GM23248 (cell line): ENCODE data around the gene TMEM266. TPM values are rescaled to one million over a fixed set of nuclear protein-coding genes. Genes with fewer than 3 reads are reported as not detected.

Experiments
- DNase-seq: peaks from one replicate; pipeline ENCODE4 v3.0.0-alpha.2; 2015
- H2AFZ ChIP-seq: fragments of 200-600 bp; sonication (generic); 2 replicates; pipeline ENCODE4 v1.6.1; 2016; ENCODE audit warnings: antibody characterized with exemption
- H3F3A ChIP-seq: fragments of 200-600 bp; sonication (generic); 2 replicates; pipeline ENCODE4 v1.6.1; 2016; ENCODE audit warnings: mild to moderate bottlenecking, antibody characterized with exemption, mixed run types; ENCODE audit not compliant: insufficient read depth
- H3K27ac ChIP-seq: fragments of 200-600 bp; sonication (generic); 2 replicates; pipeline ENCODE4 v1.5.1; 2016; ENCODE audit warnings: mild to moderate bottlenecking
- H3K27me3 ChIP-seq: fragments of 200-600 bp; sonication (generic); replicated peaks from 2 replicates; pipeline ENCODE4 v1.6.1; 2016; ENCODE audit warnings: mild to moderate bottlenecking; ENCODE audit not compliant: insufficient read depth
- H3K36me3 ChIP-seq: fragments of 200-600 bp; sonication (generic); 2 replicates; pipeline ENCODE4 v1.6.1; 2016; ENCODE audit warnings: low read depth, mild to moderate bottlenecking
- H3K4me1 ChIP-seq: fragments of 200-600 bp; sonication (generic); 2 replicates; pipeline ENCODE4 v1.6.1; 2016; ENCODE audit warnings: mild to moderate bottlenecking; ENCODE audit not compliant: insufficient read depth
- H3K4me2 ChIP-seq: fragments of 200-600 bp; sonication (generic); one replicate; pipeline ENCODE4 v1.6.1; 2016; ENCODE audit warnings: mild to moderate bottlenecking; ENCODE audit not compliant: unreplicated experiment
- H3K4me3 ChIP-seq: fragments of 200-600 bp; sonication (generic); 2 replicates; pipeline ENCODE4 v1.5.1; 2016; ENCODE audit warnings: mild to moderate bottlenecking
- H3K79me2 ChIP-seq: fragments of 200-600 bp; sonication (generic); 2 replicates; pipeline ENCODE4 v1.6.1; 2016; ENCODE audit warnings: mild to moderate bottlenecking; ENCODE audit not compliant: insufficient read depth
- H3K9ac ChIP-seq: fragments of 200-600 bp; sonication (generic); 2 replicates; pipeline ENCODE4 v1.6.1; 2016; ENCODE audit warnings: mild to moderate bottlenecking
- H3K9me2 ChIP-seq: fragments of 200-600 bp; sonication (generic); 2 replicates; pipeline ENCODE4 v1.6.1; 2016; ENCODE audit warnings: mixed run types, mild to moderate bottlenecking, moderate library complexity; ENCODE audit not compliant: insufficient read depth
- H3K9me3 ChIP-seq: fragments of 200-600 bp; sonication (generic); one replicate; pipeline ENCODE4 v1.6.1; 2017; ENCODE audit warnings: low read depth
- H4K20me1 ChIP-seq: fragments of 200-600 bp; sonication (generic); 2 replicates; pipeline ENCODE4 v1.6.0; 2016; ENCODE audit not compliant: insufficient read depth
- EZH2 ChIP-seq: fragments of 200-600 bp; sonication (generic); IDR thresholded peaks from 2 replicates; pipeline ENCODE4 v1.6.1; 2018; ENCODE audit warnings: antibody characterized with exemption, mild to moderate bottlenecking; ENCODE audit not compliant: insufficient read depth, poor library complexity, severe bottlenecking
- EZH2phosphoT487 ChIP-seq: fragments of 200-600 bp; sonication (generic); IDR thresholded peaks from 2 replicates; pipeline ENCODE4 v1.6.1; 2018; ENCODE audit warnings: antibody characterized with exemption, moderate library complexity, mild to moderate bottlenecking, low read depth; ENCODE audit not compliant: insufficient read depth
- WGBS, 2 experiments: methylation state at CpG; one replicate each; pipeline ENCODE4 v1.1.6; 2015 to 2017; ENCODE audit warnings: low lambda C conversion rate in 2 of 2, low coverage in 1 of 2; ENCODE audit errors: missing lambda C conversion rate in 2 of 2; 5-methylcytosine and 5-hydroxymethylcytosine counted together
- in situ Hi-C: fragments of 300-500 bp; cut with MboI; formaldehyde crosslinking; loops from 2 replicates; pipeline ENCODE4 v1.15.0; 2020
- polyA plus RNA-seq: library from polyadenylated mRNA; unstranded; fragments of >200 nt; fragmentation: Nextera tagmentation; extraction: Ambion mirVana; gene quantifications from 2 replicates; pipeline ENCODE4 v1.2.1, GENCODE V29; 2016
- total RNA-seq: library from RNA; depleted of rRNA; stranded (reverse); fragments of >200 nt; shearing (Covaris generic); gene quantifications from 2 replicates; pipeline ENCODE4 v1.2.3, GENCODE V29; 2014

Gene TMEM266
- total and polyA plus RNA-seq, 2 experiments from 2014 or later: not detected

DNA sequence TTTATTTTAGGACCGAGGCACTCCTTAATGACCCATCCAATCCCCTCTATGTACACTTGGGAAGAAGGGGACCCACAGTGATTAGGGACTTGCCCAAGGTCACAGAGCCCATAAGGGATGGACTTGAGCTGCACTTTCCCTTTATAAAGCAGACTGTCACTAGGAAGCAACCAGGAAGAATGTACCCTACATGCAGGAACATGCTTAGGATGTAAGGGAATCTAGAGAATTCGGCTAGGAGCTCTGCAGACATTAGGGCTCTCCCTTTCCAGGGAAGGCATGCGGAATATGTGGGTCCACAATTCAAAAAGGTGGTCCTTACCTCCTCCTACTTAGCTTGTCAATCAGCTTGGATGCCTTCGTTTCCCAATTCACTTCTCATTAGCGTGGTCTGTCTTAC is 78.7 kb downstream of the TMEM266 start:
- no peak for DNase-seq
- Histone ChIP-seq H3K27ac (no peak overlapping the region), H3K4me1 (no peaks in the 10 kb centered on the region), H3K9me2 (no peaks in the 10 kb centered on the region), H3K4me3 (no peak overlapping the region), H3K36me3 (no peaks in the 10 kb centered on the region), H4K20me1 (no peaks in the 10 kb centered on the region), H3K9me3 (no peaks in the 10 kb centered on the region), H3K9ac (no peak overlapping the region), H3K79me2 (no peaks in the 10 kb centered on the region), H3K27me3 (peaks cover 18% of the 10 kb centered on the region), H2AFZ (no peak overlapping the region), H3F3A (no peaks in the 10 kb centered on the region), H3K4me2 (no peak overlapping the region)
- WGBS, 2 experiments: 53 to 59% methylated on average over 5 of the region's 5 CpGs
- TF ChIP-seq EZH2 (no peak), EZH2phosphoT487 (no peak)
- in situ Hi-C loops: loop anchor here (25.0 kb wide), 1 partner anchor 326 kb away; no protein-coding TSS in a partner anchor

- peaks cover 29% of the 10 kb centered on the region for H3K27me3 ChIP-seq
- H3K4me2 ChIP-seq: no peak overlapping the region
- no peak overlapping the region for H3K4me3 ChIP-seq
- TF ChIP-seq EZH2phosphoT487: no peak
- TF ChIP-seq EZH2: no peak
- H3K27ac ChIP-seq: no peak overlapping the region
- no peaks in the 10 kb centered on the region for H4K20me1 ChIP-seq
- no peaks in the 10 kb centered on the region for H3K36me3 ChIP-seq
- 30 to 33% methylated on average over 16 of the region's 16 CpGs for WGBS, 2 experiments
- no peaks in the 10 kb centered on the region for H3K4me1 ChIP-seq
- in situ Hi-C loops: loop anchor here (25.0 kb wide), 1 partner anchor 327 kb away; no protein-coding TSS in a partner anchor
- H3K9me2 ChIP-seq: no peaks in the 10 kb centered on the region
- no peaks in the 10 kb centered on the region for H3K9me3 ChIP-seq
- DNase-seq: peak; percentile 79
- no peaks in the 10 kb centered on the region for H3K79me2 ChIP-seq
- H3F3A ChIP-seq: no peaks in the 10 kb centered on the region
- H2AFZ ChIP-seq: peak overlapping the region; percentile 58; the same call in 1 of the 2 replicates
- H3K9ac ChIP-seq: no peak overlapping the region
Observed at GRCh38 chr15:76139368-76140073, 79.7 kb downstream of the TMEM266 start.

DNA sequence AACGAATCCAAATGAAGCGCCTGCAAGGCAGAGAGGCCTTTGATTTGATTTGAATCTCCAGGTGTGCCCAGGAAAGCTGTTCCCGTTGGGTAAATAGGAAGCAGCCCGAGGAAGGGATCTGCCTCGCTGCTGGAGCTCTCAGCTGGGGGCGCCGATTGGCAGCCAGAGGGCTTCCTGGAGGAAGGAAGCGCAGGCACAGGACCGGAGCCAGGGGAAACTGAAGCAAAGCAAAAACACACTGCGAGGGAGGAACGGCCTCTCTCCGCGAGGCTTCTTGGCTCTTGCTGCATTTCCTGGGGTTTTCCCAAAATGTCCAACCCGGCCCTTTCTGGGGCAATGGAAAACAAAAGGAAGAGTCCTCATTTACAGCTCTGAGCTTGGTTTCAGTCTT is 80.3 kb downstream of the TMEM266 start:
- no peak for TF ChIP-seq EZH2
- no peak for TF ChIP-seq EZH2phosphoT487
- H3K4me3 ChIP-seq: no peak overlapping the region
- peaks cover 34% of the 10 kb centered on the region for H3K27me3 ChIP-seq
- DNase-seq: no peak
- H3K9ac ChIP-seq: no peak overlapping the region
- H3K79me2 ChIP-seq: no peaks in the 10 kb centered on the region
- no peaks in the 10 kb centered on the region for H4K20me1 ChIP-seq
- in situ Hi-C loops: loop anchor here (25.0 kb wide), 1 partner anchor 328 kb away; no protein-coding TSS in a partner anchor
- no peaks in the 10 kb centered on the region for H3K9me3 ChIP-seq
- WGBS, 2 experiments: 31 to 34% methylated on average over 14 of the region's 14 CpGs
- H3K27ac ChIP-seq: no peak overlapping the region
- no peaks in the 10 kb centered on the region for H3K9me2 ChIP-seq
- H3K4me1 ChIP-seq: no peaks in the 10 kb centered on the region
- H3K36me3 ChIP-seq: no peaks in the 10 kb centered on the region
- peak overlapping the region; percentile 58 for H2AFZ ChIP-seq
- H3K4me2 ChIP-seq: no peak overlapping the region
- no peaks in the 10 kb centered on the region for H3F3A ChIP-seq

DNA sequence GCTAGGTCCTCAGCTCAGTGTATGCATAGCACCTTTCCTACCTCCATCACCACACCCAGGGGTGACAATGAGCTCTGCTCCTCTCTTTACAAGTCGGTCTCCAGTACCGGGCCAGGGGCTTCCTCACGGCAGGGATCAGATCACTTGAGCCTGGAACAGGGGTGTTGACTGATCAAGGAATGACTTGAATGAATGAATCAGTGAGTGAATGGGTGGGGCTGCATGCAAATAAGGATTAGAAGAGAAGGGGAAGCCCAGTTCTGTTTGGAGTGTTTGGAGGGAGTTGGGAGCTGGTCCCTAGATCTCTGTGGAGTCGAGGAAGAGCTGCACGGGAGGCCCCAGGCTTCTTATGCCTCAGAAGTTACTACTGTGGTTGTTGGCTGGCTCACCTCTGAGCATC is 87.0 kb downstream of the TMEM266 start:
- in situ Hi-C loops: loop anchor here (25.0 kb wide), 1 partner anchor 335 kb away; no protein-coding TSS in a partner anchor
- WGBS, 2 experiments: 44 to 57% methylated on average over 5 of the region's 5 CpGs
- no peak for TF ChIP-seq EZH2phosphoT487
- H3K9ac ChIP-seq: no peak overlapping the region
- no peaks in the 10 kb centered on the region; the same call in 1 of the 2 replicates for H3F3A ChIP-seq
- H3K27me3 ChIP-seq: peaks cover 35% of the 10 kb centered on the region
- H3K79me2 ChIP-seq: no peaks in the 10 kb centered on the region
- no peak overlapping the region for H2AFZ ChIP-seq
- H3K9me3 ChIP-seq: no peaks in the 10 kb centered on the region
- no peak overlapping the region for H3K4me3 ChIP-seq
- H3K27ac ChIP-seq: no peak overlapping the region
- H3K4me1 ChIP-seq: peaks cover 9% of the 10 kb centered on the region; the same call in 1 of the 2 replicates
- DNase-seq: no peak
- no peaks in the 10 kb centered on the region for H4K20me1 ChIP-seq
- H3K36me3 ChIP-seq: no peaks in the 10 kb centered on the region
- no peak overlapping the region for H3K4me2 ChIP-seq
- no peaks in the 10 kb centered on the region for H3K9me2 ChIP-seq
